ENCODE results near the gene POLRMT. TPM values are rescaled to one million over a fixed set of nuclear protein-coding genes. Genes with fewer than 3 reads are reported as not detected.

Gene POLRMT
- total RNA-seq, 1 donor from 2014 or later, result 71.1 TPM

DNA sequence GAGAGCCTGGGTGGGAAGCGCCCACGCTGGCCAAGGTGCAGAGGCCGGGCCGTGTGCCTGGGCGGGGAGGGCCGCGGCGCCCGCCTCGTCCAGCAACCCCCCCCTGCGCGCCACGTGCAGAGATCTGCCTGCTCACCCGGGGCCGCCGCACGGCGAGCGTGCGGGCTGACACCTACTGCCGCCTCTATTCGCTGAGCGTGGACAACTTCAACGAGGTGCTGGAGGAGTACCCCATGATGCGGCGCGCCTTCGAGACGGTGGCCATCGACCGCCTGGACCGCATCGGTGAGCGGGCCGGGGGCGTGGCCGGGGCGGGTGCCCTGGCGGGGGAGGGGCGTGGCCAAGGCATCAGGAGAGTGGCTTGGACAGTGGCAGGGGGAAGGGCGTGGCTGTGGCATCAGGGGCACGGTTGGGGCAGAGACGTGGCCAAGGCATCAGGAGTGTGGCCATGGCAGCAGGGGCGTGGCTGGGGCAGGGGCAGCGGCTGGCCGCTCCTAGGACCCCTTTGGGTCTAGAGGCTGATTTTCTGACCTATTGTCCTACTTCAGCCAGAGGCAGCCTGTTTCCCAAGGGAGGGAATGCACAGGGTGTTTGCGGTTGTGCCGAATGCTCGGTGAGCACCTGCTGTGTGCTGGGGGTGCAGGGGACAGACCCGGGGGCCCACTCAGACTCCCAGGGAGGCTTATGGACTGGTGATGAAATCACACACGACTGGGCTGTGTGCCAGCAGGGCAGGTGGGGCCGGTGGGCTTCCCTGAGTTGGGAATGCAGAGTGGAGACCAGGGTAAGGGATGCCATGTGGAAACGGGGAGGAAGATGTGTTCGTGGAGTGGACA lies 19.4 kb downstream of the POLRMT start:
- TF ChIP-seq, protein P1, sequence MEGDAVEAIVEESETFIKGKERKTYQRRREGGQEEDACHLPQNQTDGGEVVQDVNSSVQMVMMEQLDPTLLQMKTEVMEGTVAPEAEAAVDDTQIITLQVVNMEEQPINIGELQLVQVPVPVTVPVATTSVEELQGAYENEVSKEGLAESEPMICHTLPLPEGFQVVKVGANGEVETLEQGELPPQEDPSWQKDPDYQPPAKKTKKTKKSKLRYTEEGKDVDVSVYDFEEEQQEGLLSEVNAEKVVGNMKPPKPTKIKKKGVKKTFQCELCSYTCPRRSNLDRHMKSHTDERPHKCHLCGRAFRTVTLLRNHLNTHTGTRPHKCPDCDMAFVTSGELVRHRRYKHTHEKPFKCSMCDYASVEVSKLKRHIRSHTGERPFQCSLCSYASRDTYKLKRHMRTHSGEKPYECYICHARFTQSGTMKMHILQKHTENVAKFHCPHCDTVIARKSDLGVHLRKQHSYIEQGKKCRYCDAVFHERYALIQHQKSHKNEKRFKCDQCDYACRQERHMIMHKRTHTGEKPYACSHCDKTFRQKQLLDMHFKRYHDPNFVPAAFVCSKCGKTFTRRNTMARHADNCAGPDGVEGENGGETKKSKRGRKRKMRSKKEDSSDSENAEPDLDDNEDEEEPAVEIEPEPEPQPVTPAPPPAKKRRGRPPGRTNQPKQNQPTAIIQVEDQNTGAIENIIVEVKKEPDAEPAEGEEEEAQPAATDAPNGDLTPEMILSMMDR (conservative IDR thresholded peaks at IDR 0.05), result no peak
- Mint-ChIP-seq H3K27me3 (ENCODE audit: low read depth) (no peaks in the 10 kb centered on the region), H3K4me3 (no peak overlapping the region), H3K27ac (ENCODE audit: unreplicated experiment) (no peak overlapping the region), H3K4me1 (peaks cover 6% of the 10 kb centered on the region), H3K36me3 (ENCODE audit: low read depth) (peaks cover 8% of the 10 kb centered on the region), H3K9me3 (no peaks in the 10 kb centered on the region)
- no peak for DNase-seq (ENCODE audit: low read depth, low spot score)

DNA sequence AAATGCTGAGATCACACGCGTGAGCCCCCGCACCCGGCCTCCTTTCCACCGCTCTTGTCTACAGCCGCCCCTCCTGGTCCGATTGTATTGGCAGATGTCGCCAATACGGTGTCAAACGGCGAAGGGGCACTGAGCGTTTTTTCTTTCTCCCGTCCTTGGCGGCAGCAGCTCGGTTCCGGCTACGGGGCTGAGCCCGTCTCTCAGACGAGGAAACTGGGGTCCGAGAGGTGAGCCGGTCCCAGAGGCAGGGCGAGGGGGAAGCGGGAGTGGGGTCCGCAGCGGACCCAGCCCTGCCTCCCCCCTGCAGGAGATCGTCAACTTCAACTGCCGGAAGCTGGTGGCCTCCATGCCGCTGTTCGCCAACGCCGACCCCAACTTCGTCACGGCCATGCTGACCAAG lies 20.4 kb downstream of the POLRMT start:
- peaks cover 6% of the 10 kb centered on the region for H3K36me3 Mint-ChIP-seq (ENCODE audit: low read depth)
- H3K4me1 Mint-ChIP-seq, result peaks cover 6% of the 10 kb centered on the region
- no peak overlapping the region for H3K27ac Mint-ChIP-seq (ENCODE audit: unreplicated experiment)
- H3K9me3 Mint-ChIP-seq, result no peaks in the 10 kb centered on the region
- DNase-seq (ENCODE audit: low read depth, low spot score), result no peak
- no peak overlapping the region for H3K4me3 Mint-ChIP-seq
- TF ChIP-seq, protein P1 (conservative IDR thresholded peaks at IDR 0.05), result no peak
- H3K27me3 Mint-ChIP-seq (ENCODE audit: low read depth), result no peaks in the 10 kb centered on the region

DNA sequence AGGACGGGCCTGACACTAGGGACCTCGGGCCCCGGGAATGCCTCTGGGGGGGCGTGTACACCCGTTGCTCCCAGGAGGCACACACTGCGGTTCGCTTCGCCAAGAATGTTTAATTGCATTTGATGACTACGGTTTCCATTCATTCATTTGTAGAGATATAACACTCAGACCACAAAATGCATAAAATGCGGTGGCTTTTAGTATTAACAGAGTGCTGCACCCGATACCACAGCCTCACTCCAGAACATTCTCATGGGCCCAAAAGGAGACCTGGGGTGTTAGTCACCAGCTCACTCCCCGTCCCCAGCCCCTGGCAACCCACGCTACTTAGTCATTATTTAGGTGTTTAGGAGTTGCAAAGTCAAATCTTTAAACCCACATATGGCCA lies 21.9 kb downstream of the POLRMT start:
- TF ChIP-seq, protein P1 (conservative IDR thresholded peaks at IDR 0.05), result no peak
- no peak for DNase-seq (ENCODE audit: low read depth, low spot score)
- no peaks in the 10 kb centered on the region for H3K27me3 Mint-ChIP-seq (ENCODE audit: low read depth)
- H3K4me3 Mint-ChIP-seq, result no peak overlapping the region
- peaks cover 6% of the 10 kb centered on the region for H3K4me1 Mint-ChIP-seq
- no peak overlapping the region for H3K27ac Mint-ChIP-seq (ENCODE audit: unreplicated experiment)
- no peaks in the 10 kb centered on the region for H3K9me3 Mint-ChIP-seq
- peaks cover 6% of the 10 kb centered on the region for H3K36me3 Mint-ChIP-seq (ENCODE audit: low read depth)

DNA sequence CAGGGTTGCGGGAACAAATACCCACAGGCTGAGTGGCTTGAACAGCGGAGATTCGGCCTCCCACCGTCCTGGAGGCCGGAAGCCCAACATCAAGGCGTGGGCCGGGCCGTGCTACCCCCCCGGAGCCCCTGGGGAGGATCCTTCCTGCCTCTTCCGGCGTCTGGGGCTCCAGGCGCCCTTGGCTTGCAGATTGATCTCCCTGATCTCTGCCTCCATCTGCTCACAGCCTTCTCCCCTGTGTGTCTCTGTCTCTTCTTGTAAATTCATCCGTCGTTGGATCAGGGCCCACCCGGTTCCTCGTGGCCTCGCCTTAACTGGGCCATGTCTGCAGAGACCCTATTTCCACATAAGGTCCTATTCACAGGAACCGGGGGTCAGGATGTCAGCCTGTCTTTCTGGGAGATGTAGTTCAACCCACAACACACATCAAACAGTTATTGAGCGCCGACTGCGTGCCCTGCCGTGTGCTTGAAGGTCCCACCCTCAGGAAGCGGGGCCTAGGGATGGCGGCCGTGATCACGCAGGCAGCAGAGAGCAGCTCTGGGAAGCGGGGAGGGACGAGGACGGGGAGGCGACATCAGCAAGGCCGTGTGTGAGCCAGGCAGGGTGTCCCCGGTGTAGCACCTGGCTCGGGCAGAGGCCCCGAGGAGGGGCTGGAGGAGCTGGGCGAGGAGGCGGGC lies 22.4 kb downstream of the POLRMT start:
- Mint-ChIP-seq H3K4me1 (peaks cover 6% of the 10 kb centered on the region), H3K27me3 (ENCODE audit: low read depth) (no peaks in the 10 kb centered on the region), H3K36me3 (ENCODE audit: low read depth) (peaks cover 6% of the 10 kb centered on the region), H3K27ac (ENCODE audit: unreplicated experiment) (peak overlapping the region; percentile 82), H3K4me3 (peak overlapping the region; percentile 9), H3K9me3 (no peaks in the 10 kb centered on the region)
- TF ChIP-seq, protein P1 (conservative IDR thresholded peaks at IDR 0.05), result no peak
- no peak for DNase-seq (ENCODE audit: low read depth, low spot score)

DNA sequence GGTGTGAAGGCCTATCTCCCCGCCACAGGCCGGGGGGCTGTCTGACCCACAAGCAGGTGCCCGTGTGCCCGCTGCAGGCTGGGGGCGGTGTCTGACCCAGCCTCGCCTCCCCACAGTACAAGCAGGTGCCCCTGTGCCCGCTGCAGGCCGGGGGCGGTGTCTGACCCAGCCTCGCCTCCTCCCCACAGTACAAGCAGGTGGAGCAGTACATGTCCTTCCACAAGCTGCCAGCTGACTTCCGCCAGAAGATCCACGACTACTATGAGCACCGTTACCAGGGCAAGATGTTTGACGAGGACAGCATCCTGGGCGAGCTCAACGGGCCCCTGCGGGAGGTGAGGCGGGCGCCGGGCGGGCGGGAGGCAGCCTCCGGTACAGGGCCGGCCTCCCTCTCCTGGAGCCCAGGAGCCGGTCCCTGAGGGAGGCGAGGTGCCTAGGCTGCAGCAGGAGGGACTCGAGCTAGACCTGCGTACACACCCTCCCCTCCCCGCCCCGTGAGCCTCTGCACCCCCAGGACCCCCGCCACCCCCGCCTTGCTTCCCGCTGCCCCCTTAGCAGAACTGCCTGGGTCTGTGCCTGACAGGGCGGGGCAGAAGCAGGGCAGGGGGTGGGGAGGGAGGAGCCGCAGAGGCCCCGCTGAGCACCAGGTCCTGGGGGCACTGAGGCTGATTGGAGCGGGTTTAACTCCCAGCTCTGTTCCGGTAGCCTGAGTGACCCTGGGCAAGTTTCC lies 23.1 kb downstream of the POLRMT start:
- H3K4me1 Mint-ChIP-seq, result peaks cover 6% of the 10 kb centered on the region
- peaks cover 3% of the 10 kb centered on the region for H3K36me3 Mint-ChIP-seq (ENCODE audit: low read depth)
- DNase-seq (ENCODE audit: low read depth, low spot score), result no peak
- H3K4me3 Mint-ChIP-seq, result no peak overlapping the region
- no peak overlapping the region for H3K27ac Mint-ChIP-seq (ENCODE audit: unreplicated experiment)
- TF ChIP-seq, protein P1 (conservative IDR thresholded peaks at IDR 0.05), result no peak
- H3K9me3 Mint-ChIP-seq, result no peaks in the 10 kb centered on the region
- H3K27me3 Mint-ChIP-seq (ENCODE audit: low read depth), result no peaks in the 10 kb centered on the region
